Stomach (tissue), 9 donors: ENCODE measurements around the gene TMOD2. TPM values are rescaled to one million over a fixed set of nuclear protein-coding genes. Genes with fewer than 3 reads are reported as not detected.

Source experiments
- DNase-seq, 2 donors: peaks; one replicate each; pipeline versions ENCODE4 v3.0.0 to v3.0.0-alpha.2; 2013 to 2019
- H3K27ac ChIP-seq, 5 donors: fragments of 200-600 bp in 4 of 5; sonication (generic) in 4 of 5; one replicate each; pipeline ENCODE4 v1.5.1; 2013 to 2019; ENCODE audit warnings: mild to moderate bottlenecking in 1 of 5, moderate library complexity in 1 of 5
- H3K27me3 ChIP-seq, 3 donors: fragments of 200-600 bp; sonication (generic); one replicate each; pipeline ENCODE4 v1.5.1; 2017 to 2019; ENCODE audit warnings: mixed run types in 1 of 3
- H3K36me3 ChIP-seq, 4 donors: fragments of 200-600 bp; sonication (generic); 1 replicate in 3 of 4; 2 replicates in 1 of 4; pipeline ENCODE4 v1.5.1; 2016 to 2019
- H3K4me1 ChIP-seq, 4 donors: fragments of 200-600 bp; sonication (generic); one replicate each; pipeline ENCODE4 v1.5.1; 2016 to 2019
- H3K4me3 ChIP-seq, 4 donors: fragments of 200-600 bp; sonication (generic) in 3 of 4; one replicate each; pipeline ENCODE4 v1.5.1; 2016 to 2019; ENCODE audit warnings: mild to moderate bottlenecking in 1 of 4
- H3K9me3 ChIP-seq, 4 donors: fragments of 200-600 bp; sonication (generic); one replicate each; pipeline ENCODE4 v1.5.1; 2016 to 2019
- CTCF ChIP-seq, 7 experiments: fragments of 450-650 bp in 4 of 7; fragments of 200-600 bp in 3 of 7; sonication (generic) in 3 of 7; IDR thresholded peaks; one replicate each; pipeline ENCODE4 v1.5.1; 2016 to 2019; ENCODE audit warnings: antibody characterized with exemption in 7 of 7, control low read depth in 2 of 7, mild to moderate bottlenecking in 1 of 7
- EP300 ChIP-seq: sonication (generic); formaldehyde crosslinking; IDR thresholded peaks from one replicate; pipeline ENCODE4 v1.6.1; 2017; ENCODE audit warnings: antibody characterized with exemption
- POLR2A ChIP-seq, 4 donors: fragments of 450-650 bp; IDR thresholded peaks; one replicate each; pipeline ENCODE4 v1.6.1; 2016; ENCODE audit warnings: antibody characterized with exemption in 4 of 4, control low read depth in 2 of 4, mild to moderate bottlenecking in 1 of 4, moderate library complexity in 1 of 4
- POLR2AphosphoS5 ChIP-seq, 3 donors: sonication (generic); formaldehyde crosslinking; IDR thresholded peaks; one replicate each; pipeline ENCODE4 v1.6.1; 2016; ENCODE audit warnings: antibody characterized with exemption in 3 of 3
- WGBS, 5 donors: extraction: QIAGEN DNeasy Blood & Tissue Kit in 3 of 5; methylation state at CpG; one replicate each; pipeline versions ENCODE4 v1.1.5 to v1.1.7; 2013 to 2018; 5-methylcytosine and 5-hydroxymethylcytosine counted together
- intact Hi-C: fragments of 100-400 bp; cut with DNase I; formaldehyde crosslinking; loops from one replicate; pipeline ENCODE4 v1.15.1; 2023; ENCODE audit warnings: low total_unique reads
- polyA plus RNA-seq, 3 donors: library from polyadenylated mRNA; stranded (reverse); fragments of 200-250 nt; gene quantifications; one replicate each; pipeline ENCODE4 v1.2.3, GENCODE V29; 2013
- total RNA-seq, 5 donors: library from RNA; depleted of rRNA; stranded (reverse); fragments of >200 nt; gene quantifications; one replicate each; pipeline versions ENCODE4 v1.1.0 to v1.2.3, GENCODE V29; 2014 to 2016
- donor health status: healthy with polysubstance abuse.
- donor health status: Bipolar disorder and iron deficiency.
- donor health status: healthy.

Gene TMOD2
- total and polyA plus RNA-seq, 8 donors: 0.87 to 19.3 (median 3.1) TPM

DNA sequence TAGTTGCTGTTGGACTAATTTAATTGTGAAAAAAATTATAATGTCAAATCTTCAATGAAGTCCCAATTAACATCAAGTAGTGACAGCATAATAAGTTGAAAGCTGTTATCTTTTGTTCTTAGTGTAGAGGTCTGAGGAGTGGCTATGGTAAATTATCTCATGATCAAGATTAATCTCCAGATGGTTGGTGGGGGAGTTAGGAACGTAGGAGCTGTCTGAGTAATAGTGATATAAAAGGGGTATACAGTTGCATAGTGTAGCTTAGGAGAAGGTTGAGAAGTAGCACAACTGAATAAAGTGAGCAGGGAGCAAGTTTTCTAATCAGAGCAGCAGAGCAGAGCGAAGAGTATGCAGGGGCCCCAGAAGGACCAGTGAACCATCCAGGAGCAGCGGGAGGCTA is 19.5 kb downstream of the TMOD2 start:
- H3K9me3 ChIP-seq: no peaks in the 10 kb centered on the region
- intact Hi-C loops: loop anchor here (5.0 kb wide), 1 partner anchor 119 kb away; no protein-coding TSS in a partner anchor
- H3K27ac ChIP-seq: no peak overlapping the region
- 56 to 82% (median 79%) methylated on average over 3 of the region's 3 CpGs for WGBS, 5 donors
- TF ChIP-seq POLR2AphosphoS5 (IDR thresholded peaks at IDR 0.05) (no peak), POLR2A (IDR thresholded peaks at IDR 0.05) (no peak), CTCF (IDR thresholded peaks at IDR 0.05) (no peak), EP300 (no peak)
- peaks cover 0 to 8% (median under 1%) of the 10 kb centered on the region in 4 donors for H3K4me1 ChIP-seq
- peaks cover 0 to 52% (median 42%) of the 10 kb centered on the region in 4 donors for H3K36me3 ChIP-seq
- H3K27me3 ChIP-seq: no peaks in the 10 kb centered on the region
- no peak overlapping the region for H3K4me3 ChIP-seq
- DNase-seq: no peak

DNA sequence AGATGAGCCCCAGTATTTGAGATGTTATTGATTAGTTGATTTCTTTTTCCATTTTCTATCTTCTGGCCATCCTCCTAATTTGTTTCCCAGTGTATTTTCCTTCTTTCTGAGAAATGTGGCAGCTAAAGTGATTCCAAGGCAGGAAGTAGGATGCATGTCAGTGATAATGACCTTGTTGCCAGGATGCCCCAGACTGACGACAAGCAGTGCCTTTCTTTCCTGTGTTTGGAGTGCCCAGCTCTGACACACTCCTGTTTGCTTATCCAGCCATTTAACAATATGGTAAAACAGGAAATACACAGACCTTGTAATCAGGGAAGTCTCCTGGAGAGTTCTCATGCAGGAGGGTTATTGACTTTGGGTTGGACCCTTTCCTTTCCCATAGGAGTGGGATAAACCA is 20.4 kb downstream of the TMOD2 start:
- Histone ChIP-seq H3K4me3 (no peak overlapping the region), H3K9me3 (no peaks in the 10 kb centered on the region), H3K4me1 (peaks cover 0 to 16% (median 5%) of the 10 kb centered on the region in 4 donors), H3K27ac (no peak overlapping the region), H3K27me3 (no peaks in the 10 kb centered on the region), H3K36me3 (peaks cover 0 to 52% (median 42%) of the 10 kb centered on the region in 4 donors)
- 21 to 44% (median 38%) methylated on average over 1 of the region's 1 CpG for WGBS, 5 donors
- DNase-seq: peak in 1 of 2 donors; percentile 20
- intact Hi-C loops: loop anchor here (5.0 kb wide), 1 partner anchor 119 kb away; no protein-coding TSS in a partner anchor
- TF ChIP-seq EP300: no peak
- no peak for TF ChIP-seq POLR2A (IDR thresholded peaks at IDR 0.05)
- TF ChIP-seq POLR2AphosphoS5 (IDR thresholded peaks at IDR 0.05): no peak
- TF ChIP-seq CTCF (IDR thresholded peaks at IDR 0.05): no peak

DNA sequence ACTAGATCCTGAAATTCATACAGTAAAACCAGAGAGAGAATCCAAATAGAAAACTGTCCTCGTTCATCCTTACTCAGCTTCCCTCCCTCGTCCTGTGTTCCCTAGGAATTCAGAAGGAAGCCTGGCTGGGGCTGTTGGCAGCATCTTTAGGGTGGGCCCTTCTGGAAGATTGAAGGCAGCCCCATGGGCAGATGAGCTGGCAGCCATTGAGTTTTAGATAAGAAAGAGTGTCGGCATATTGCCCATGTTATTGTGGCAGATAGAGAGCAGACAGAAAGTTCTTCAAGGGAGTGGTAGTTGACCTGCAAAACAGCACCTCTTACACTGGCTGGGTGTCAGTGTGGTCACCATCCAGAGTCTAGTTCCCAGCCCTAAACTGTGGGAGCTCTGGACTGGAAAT is 23.5 kb downstream of the TMOD2 start:
- intact Hi-C loops: loop anchor here (5.0 kb wide), 1 partner anchor 123 kb away; no protein-coding TSS in a partner anchor
- WGBS, 5 donors: 85 to 93% (median 90%) methylated on average over 3 of the region's 3 CpGs

More for the DNA sequence above, 23.5 kb downstream of the TMOD2 start:
- DNase-seq: no peak
- Histone ChIP-seq H3K4me1 (peaks cover 0 to 14% (median 7%) of the 10 kb centered on the region in 4 donors), H3K27ac (no peak overlapping the region), H3K36me3 (peaks cover 0 to 35% (median 29%) of the 10 kb centered on the region in 4 donors), H3K9me3 (no peaks in the 10 kb centered on the region), H3K27me3 (no peaks in the 10 kb centered on the region), H3K4me3 (no peak overlapping the region)
- TF ChIP-seq POLR2AphosphoS5 (IDR thresholded peaks at IDR 0.05) (no peak), POLR2A (IDR thresholded peaks at IDR 0.05) (no peak), EP300 (no peak), CTCF (IDR thresholded peaks at IDR 0.05) (no peak)
